Sigmoid colon (tissue), 7 donors: ENCODE results near the gene GBA2. TPM values are rescaled to one million over a fixed set of nuclear protein-coding genes. Genes with fewer than 3 reads are reported as not detected.

Experiments used
- DNase-seq: peaks from one replicate; pipeline ENCODE4 v3.0.0-alpha.2; 2019
- H3K27ac ChIP-seq, 4 donors: fragments of 200-600 bp; sonication (generic); one replicate each; pipeline ENCODE4 v1.5.1; 2016 to 2019; ENCODE audit warnings: mild to moderate bottlenecking in 1 of 4
- H3K27me3 ChIP-seq, 3 donors: fragments of 200-600 bp; sonication (generic); one replicate each; pipeline ENCODE4 v1.5.1; 2019; ENCODE audit warnings: mild to moderate bottlenecking in 1 of 3
- H3K36me3 ChIP-seq, 4 donors: fragments of 200-600 bp; sonication (generic); one replicate each; pipeline ENCODE4 v1.5.1; 2016 to 2019
- H3K4me1 ChIP-seq, 4 donors: fragments of 200-600 bp; sonication (generic); one replicate each; pipeline ENCODE4 v1.5.1; 2017 to 2019
- H3K4me3 ChIP-seq, 4 donors: fragments of 200-600 bp; sonication (generic); one replicate each; pipeline ENCODE4 v1.5.1; 2017 to 2019; ENCODE audit warnings: mild to moderate bottlenecking in 2 of 4, moderate library complexity in 1 of 4
- H3K9me3 ChIP-seq, 4 donors: fragments of 200-600 bp in 3 of 4; sonication (generic) in 3 of 4; one replicate each; pipeline versions ENCODE4 v1.5.1 to v1.6.1; 2013 to 2019
- CTCF ChIP-seq, 4 experiments: fragments of 450-650 bp in 3 of 4; fragments of 200-600 bp in 1 of 4; IDR thresholded peaks; one replicate each; pipeline ENCODE4 v1.5.1; 2016 to 2019; ENCODE audit warnings: antibody characterized with exemption in 4 of 4, mild to moderate bottlenecking in 3 of 4, moderate library complexity in 2 of 4
- EP300 ChIP-seq, 4 donors: sonication (generic); formaldehyde crosslinking; IDR thresholded peaks; one replicate each; pipeline ENCODE4 v1.6.1; 2017; ENCODE audit warnings: antibody characterized with exemption in 4 of 4
- POLR2A ChIP-seq, 2 donors: fragments of 450-650 bp; IDR thresholded peaks; one replicate each; pipeline ENCODE4 v1.6.1; 2016; ENCODE audit warnings: antibody characterized with exemption in 2 of 2, mild to moderate bottlenecking in 2 of 2, moderate library complexity in 2 of 2
- POLR2AphosphoS5 ChIP-seq, 4 donors: sonication (generic); formaldehyde crosslinking; IDR thresholded peaks; one replicate each; pipeline ENCODE4 v1.6.1; 2017; ENCODE audit warnings: antibody characterized with exemption in 4 of 4
- WGBS, 2 donors: extraction: QIAGEN DNeasy Blood & Tissue Kit; methylation state at CpG; one replicate each; pipeline ENCODE4 v1.1.7; 2013; 5-methylcytosine and 5-hydroxymethylcytosine counted together
- intact Hi-C: fragments of 100-400 bp; cut with DNase I; formaldehyde crosslinking; loops from one replicate; pipeline ENCODE4 v1.15.1; 2023
- polyA plus RNA-seq, 3 donors: library from polyadenylated mRNA; stranded (reverse); fragments of 200-250 nt; gene quantifications; one replicate each; pipeline ENCODE4 v1.2.3, GENCODE V29; 2013
- total RNA-seq, 4 donors: library from RNA; depleted of rRNA; stranded (reverse); fragments of >200 nt; gene quantifications; one replicate each; pipeline ENCODE4 v1.1.0, GENCODE V29; 2016
- donor health status: healthy with polysubstance abuse.
- donor health status: Bipolar disorder and iron deficiency.
- donor health status: healthy.

GBA2 gene
- total and polyA plus RNA-seq, 7 donors: 34.8 to 91.7 (median 58.5) TPM

- H3K4me1 ChIP-seq: peaks cover 0 to 57% (median 49%) of the 10 kb centered on the region in 4 donors
- WGBS, 2 donors: 84 to 91% methylated on average over 8 of the region's 8 CpGs
- H3K27me3 ChIP-seq: no peaks in the 10 kb centered on the region
- H3K27ac ChIP-seq: peak overlapping the region; percentile 21 to 53 (median 52)
- no peak overlapping the region for H3K4me3 ChIP-seq
- H3K9me3 ChIP-seq: no peaks in the 10 kb centered on the region
- TF ChIP-seq EP300 (IDR thresholded peaks at IDR 0.05) (no peak), POLR2A (IDR thresholded peaks at IDR 0.05) (no peak), CTCF (IDR thresholded peaks at IDR 0.05) (no peak), POLR2AphosphoS5 (IDR thresholded peaks at IDR 0.05) (no peak)
- peak; percentile 39 for DNase-seq
- H3K36me3 ChIP-seq: peaks cover 26 to 63% (median 54%) of the 10 kb centered on the region in 4 donors
- intact Hi-C loops: loop anchor here (10.0 kb wide), 1 partner anchor 1079 kb away; the partner anchor contains the start of gene CCL27
Measured at GRCh38 chr9:35743880-35744518, 5.0 kb downstream of the GBA2 start.

GRCh38 chr9:35743452-35743851 lies 5.6 kb downstream of the GBA2 start:
- WGBS, 2 donors: 57 to 66% methylated on average over 2 of the region's 2 CpGs
- H3K4me3 ChIP-seq: no peak overlapping the region
- H3K4me1 ChIP-seq: peaks cover 0 to 57% (median 49%) of the 10 kb centered on the region in 4 donors
- H3K9me3 ChIP-seq: no peaks in the 10 kb centered on the region
- no peaks in the 10 kb centered on the region for H3K27me3 ChIP-seq
- intact Hi-C loops: loop anchor here (10.0 kb wide), 1 partner anchor 1079 kb away; the partner anchor contains the start of gene CCL27
- no peak for TF ChIP-seq CTCF (IDR thresholded peaks at IDR 0.05)
- no peak for TF ChIP-seq POLR2AphosphoS5 (IDR thresholded peaks at IDR 0.05)
- no peak for TF ChIP-seq POLR2A (IDR thresholded peaks at IDR 0.05)
- TF ChIP-seq EP300 (IDR thresholded peaks at IDR 0.05): no peak
- H3K36me3 ChIP-seq: peaks cover 32 to 68% (median 59%) of the 10 kb centered on the region in 4 donors
- peak overlapping the region in 2 of 4 donors; percentile 51 to 52 for H3K27ac ChIP-seq
- DNase-seq: no peak

GRCh38 chr9:35741740-35742139 lies 7.3 kb downstream of the GBA2 start:
- Histone ChIP-seq H3K27me3 (no peaks in the 10 kb centered on the region), H3K27ac (peak overlapping the region in 1 of 4 donors; percentile 3), H3K4me1 (peaks cover 0 to 41% (median 34%) of the 10 kb centered on the region in 4 donors), H3K9me3 (no peaks in the 10 kb centered on the region), H3K4me3 (no peak overlapping the region), H3K36me3 (peaks cover 47 to 85% (median 76%) of the 10 kb centered on the region in 4 donors)
- no peak for DNase-seq
- 76 to 89% methylated on average over 7 of the region's 7 CpGs for WGBS, 2 donors
- intact Hi-C loops: loop anchor here (10.0 kb wide), 1 partner anchor 1077 kb away; the partner anchor contains the start of gene CCL27
- TF ChIP-seq EP300 (IDR thresholded peaks at IDR 0.05) (no peak), CTCF (IDR thresholded peaks at IDR 0.05) (no peak), POLR2A (IDR thresholded peaks at IDR 0.05) (no peak), POLR2AphosphoS5 (IDR thresholded peaks at IDR 0.05) (no peak)

GRCh38 chr9:35740243-35740642 lies 8.8 kb downstream of the GBA2 start:
- 88 to 91% methylated on average over 6 of the region's 6 CpGs for WGBS, 2 donors

More at GRCh38 chr9:35740243-35740642, 8.8 kb downstream of the GBA2 start:
- TF ChIP-seq POLR2A (IDR thresholded peaks at IDR 0.05) (no peak), POLR2AphosphoS5 (IDR thresholded peaks at IDR 0.05) (no peak), CTCF (IDR thresholded peaks at IDR 0.05) (no peak), EP300 (IDR thresholded peaks at IDR 0.05) (no peak)
- Histone ChIP-seq H3K27ac (no peak overlapping the region), H3K9me3 (no peaks in the 10 kb centered on the region), H3K36me3 (peaks cover 55 to 100% (median 91%) of the 10 kb centered on the region in 4 donors), H3K4me3 (no peak overlapping the region), H3K27me3 (no peaks in the 10 kb centered on the region), H3K4me1 (peaks cover 0 to 32% (median 19%) of the 10 kb centered on the region in 4 donors)
- no peak for DNase-seq
- intact Hi-C loops: loop anchor here (10.0 kb wide), 1 partner anchor 1075 kb away; the partner anchor contains the start of gene CCL27
